GM18526 (cell line): Measurements from ENCODE around the gene ZNF710.

Experiments used
- POLR2A ChIP-seq: IDR thresholded peaks from 3 replicates; pipeline ENCODE4 v1.6.1; 2011; ENCODE audit not compliant: insufficient read length; ENCODE audit errors: extremely low read depth

Gene ZNF710

GRCh38 chr15:90067953-90068606 is 67.0 kb downstream of the ZNF710 start:
- TF ChIP-seq POLR2A, result no peak

GRCh38 chr15:90071220-90071807 is 70.2 kb downstream of the ZNF710 start:
- no peak for TF ChIP-seq POLR2A

DNA sequence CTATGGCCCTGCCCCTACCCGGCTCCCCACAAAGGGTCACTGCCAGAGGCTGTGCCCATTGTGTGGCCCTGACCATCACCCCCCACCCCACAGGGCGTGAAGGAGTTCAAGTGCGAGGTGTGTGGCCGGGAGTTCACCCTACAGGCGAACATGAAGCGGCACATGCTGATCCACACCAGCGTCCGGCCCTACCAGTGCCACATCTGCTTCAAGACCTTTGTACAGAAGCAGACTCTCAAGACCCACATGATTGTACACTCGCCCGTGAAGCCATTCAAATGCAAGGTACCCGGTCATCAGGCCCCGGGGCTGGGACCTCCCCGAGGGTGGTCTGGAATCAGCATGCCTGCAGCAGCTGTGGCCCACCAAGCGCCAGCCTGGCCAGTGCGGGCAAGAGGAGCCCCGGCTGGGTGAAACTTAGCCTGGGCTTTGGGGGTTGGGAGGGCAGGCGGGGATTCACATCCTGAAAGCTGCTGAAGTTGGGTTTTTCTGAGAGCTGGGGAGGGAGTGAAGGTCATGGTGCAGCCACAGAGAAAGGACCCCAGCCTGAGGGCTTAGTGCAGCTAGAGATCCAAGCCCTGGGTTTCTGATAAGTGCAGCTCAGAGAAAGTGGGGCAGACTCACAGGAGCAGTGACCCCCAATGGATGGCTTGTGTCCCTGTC is 72.0 kb downstream of the ZNF710 start:
- TF ChIP-seq POLR2A, result no peak

DNA sequence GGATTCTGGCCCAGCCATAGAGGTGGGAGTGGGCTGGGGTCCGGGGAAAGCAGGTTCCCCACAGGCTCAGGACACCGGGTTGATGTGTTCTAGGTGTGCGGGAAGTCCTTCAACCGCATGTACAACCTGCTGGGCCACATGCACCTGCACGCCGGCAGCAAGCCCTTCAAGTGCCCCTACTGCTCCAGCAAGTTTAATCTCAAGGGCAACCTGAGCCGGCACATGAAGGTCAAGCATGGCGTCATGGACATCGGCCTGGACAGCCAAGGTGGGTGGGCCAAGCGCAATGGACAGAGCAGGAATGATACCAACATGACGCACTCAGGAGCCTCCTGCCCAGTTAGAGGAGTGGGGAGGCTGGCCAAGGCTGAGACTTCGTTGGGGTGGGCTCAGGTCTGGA is 72.9 kb downstream of the ZNF710 start:
- TF ChIP-seq POLR2A, result no peak

GRCh38 chr15:90074916-90075315 is 73.8 kb downstream of the ZNF710 start:
- no peak for TF ChIP-seq POLR2A

- no peak for TF ChIP-seq POLR2A
Observed at GRCh38 chr15:90075420-90076289, 74.5 kb downstream of the ZNF710 start.

DNA sequence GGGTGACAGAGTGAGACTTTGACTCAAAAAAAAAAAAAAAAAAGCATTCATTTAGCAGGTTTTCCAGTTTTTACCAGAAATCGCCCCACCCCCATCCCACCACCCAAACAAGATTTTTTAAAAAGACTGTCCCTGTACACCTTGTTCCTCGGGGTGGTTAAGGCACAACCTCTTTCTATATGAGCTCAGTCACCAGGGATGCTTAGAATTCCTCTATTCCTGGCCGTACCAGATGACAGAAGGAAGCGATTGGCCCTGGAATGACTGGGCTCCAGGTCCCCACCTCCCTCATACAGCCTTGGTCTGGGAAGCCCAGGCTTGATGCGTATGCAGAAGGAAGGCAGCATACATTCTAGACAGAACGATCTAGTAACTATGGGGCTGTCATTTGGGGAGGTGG is 75.6 kb downstream of the ZNF710 start:
- TF ChIP-seq POLR2A, result no peak

DNA sequence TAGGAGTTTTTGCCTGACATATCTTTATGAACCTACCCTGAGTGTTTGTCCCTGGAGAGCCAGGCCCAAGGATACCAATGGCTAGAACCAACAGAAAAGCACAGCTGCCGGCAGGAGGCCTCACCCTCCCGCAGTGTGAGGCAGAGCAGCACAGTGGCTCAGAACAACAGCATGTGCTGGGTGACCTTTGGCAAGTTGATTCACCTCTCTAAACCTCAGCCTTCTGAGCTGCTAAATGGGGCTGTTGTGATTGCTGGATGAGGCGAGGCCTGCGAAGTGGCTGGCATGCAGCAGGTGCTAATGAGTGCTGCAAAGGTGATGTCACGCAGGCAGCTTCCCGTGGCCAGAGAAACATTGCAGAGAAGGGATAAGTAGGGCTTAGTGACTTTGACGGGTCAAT is 77.8 kb downstream of the ZNF710 start:
- TF ChIP-seq POLR2A, result no peak

DNA sequence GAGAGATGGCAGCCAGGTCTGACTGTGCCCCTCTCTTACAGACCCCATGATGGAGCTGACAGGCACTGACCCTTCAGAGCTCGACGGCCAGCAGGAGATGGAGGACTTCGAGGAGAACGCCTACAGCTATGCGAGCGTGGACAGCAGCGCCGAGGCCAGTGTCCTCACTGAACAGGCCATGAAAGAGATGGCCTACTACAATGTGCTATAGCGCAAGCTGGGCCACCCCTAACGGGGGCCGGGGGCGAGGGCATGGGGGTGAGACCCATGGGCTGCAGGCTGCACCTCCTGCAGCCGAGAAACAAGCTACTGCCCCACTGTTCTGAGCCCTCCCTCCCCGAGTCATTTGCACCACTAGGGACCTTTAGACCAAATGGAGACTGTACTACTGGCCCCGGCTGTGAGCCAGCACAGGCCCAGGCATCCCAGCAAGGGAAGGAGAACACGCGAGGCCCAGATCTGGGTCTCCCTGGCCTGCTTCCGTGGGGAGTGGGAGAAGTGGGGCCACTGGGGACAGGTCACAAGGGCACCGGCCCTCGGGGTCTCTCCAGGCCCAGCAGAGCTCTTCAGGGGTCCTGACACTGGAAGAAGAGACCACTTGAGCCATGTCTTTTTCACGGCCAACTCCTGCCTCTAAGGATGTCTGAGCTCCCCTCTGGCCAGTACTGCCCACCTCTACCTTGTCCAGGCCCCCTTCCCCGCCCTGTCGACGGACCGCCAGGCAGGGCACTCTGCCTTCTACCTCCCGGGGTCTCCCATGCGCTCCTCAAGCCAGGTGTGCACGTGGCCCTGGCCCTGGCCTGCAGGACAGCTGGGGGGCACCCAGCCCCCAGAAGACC is 78.7 kb downstream of the ZNF710 start:
- no peak for TF ChIP-seq POLR2A

DNA sequence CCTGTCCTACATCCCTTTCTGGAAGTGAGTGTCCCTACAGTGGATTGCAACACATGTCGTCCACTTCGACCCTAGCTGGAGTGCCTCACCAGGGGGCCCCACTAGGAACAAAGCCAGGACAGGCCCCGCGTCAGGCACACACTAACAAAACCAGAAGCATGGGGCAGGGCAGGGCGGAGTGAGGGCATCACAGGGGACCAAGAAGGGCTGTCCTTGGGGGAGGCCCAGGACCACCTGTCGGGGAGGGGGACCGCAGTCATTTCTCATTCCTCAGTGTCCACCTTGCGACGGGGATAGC is 79.3 kb downstream of the ZNF710 start:
- no peak for TF ChIP-seq POLR2A

- no peak for TF ChIP-seq POLR2A
Observed at GRCh38 chr15:90080818-90081393, 79.8 kb downstream of the ZNF710 start.

- TF ChIP-seq POLR2A, result no peak
Observed at GRCh38 chr15:90082140-90082715, 81.1 kb downstream of the ZNF710 start.

GRCh38 chr15:90083419-90083818 is 82.3 kb downstream of the ZNF710 start:
- no peak for TF ChIP-seq POLR2A

- TF ChIP-seq POLR2A, result no peak
Observed at GRCh38 chr15:90083954-90084607, 83.0 kb downstream of the ZNF710 start.

DNA sequence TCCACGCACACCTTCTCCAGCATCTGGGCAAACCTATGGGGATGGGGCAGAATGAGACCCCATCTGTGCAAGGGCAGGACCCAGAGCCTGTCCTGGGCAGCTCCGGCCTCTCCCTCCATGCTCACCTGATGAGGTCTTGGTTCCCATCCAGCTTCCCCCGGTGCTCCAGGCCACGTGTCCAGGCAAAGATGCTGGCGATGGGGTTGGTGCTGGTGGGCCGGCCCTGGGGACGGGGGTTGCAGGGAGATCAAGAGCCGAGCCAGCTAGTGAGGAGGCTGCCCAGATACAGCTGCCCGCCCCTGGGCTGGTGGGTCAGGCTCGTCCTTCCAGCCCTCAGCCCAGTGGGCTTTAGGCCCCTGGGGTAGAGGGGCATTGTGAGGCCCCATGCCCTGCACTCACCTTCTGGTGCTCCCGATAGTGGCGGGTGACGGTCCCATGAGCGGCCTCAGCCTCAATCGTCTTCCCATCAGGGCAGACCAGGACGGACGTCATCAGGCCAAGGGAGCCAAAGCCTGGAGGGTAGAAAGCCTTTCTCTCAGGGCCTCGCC is 83.8 kb downstream of the ZNF710 start:
- TF ChIP-seq POLR2A, result no peak
